Right renal pelvis (tissue), 4 donors: ENCODE measurements around the gene DNAH17. TPM values are rescaled to one million over a fixed set of nuclear protein-coding genes. Genes with fewer than 3 reads are reported as not detected.

Experiments used
- DNase-seq, 4 donors: peaks; one replicate each; pipeline ENCODE4 v3.0.0-alpha.2; 2013; ENCODE audit warnings: low read depth in 4 of 4, low spot score in 3 of 4, missing footprints in 1 of 4
- polyA plus RNA-seq, 4 donors: library from polyadenylated mRNA; unstranded; fragments of 120-200 nt; gene quantifications; one replicate each; pipeline ENCODE4 v1.2.1, GENCODE V29; 2013; ENCODE audit not compliant: insufficient read length in 4 of 4

Gene DNAH17
- polyA plus RNA-seq, 4 donors: 1.8 to 2.3 (median 1.9) TPM

GRCh38 chr17:78608122-78608803 lies 31.1 kb upstream of the DNAH17 start:
- no peak for DNase-seq

- no peak for DNase-seq
Measured at GRCh38 chr17:78607038-78607437, 29.8 kb upstream of the DNAH17 start.

GRCh38 chr17:78605886-78606285 lies 28.7 kb upstream of the DNAH17 start:
- no peak for DNase-seq

GRCh38 chr17:78605429-78605828 lies 28.2 kb upstream of the DNAH17 start:
- DNase-seq: no peak

GRCh38 chr17:78602246-78602645 lies 25.1 kb upstream of the DNAH17 start:
- DNase-seq: no peak

- no peak for DNase-seq
Measured at GRCh38 chr17:78601577-78602190, 24.5 kb upstream of the DNAH17 start.

GRCh38 chr17:78600181-78600721 lies 23.1 kb upstream of the DNAH17 start:
- DNase-seq: no peak

GRCh38 chr17:78599419-78599818 lies 22.2 kb upstream of the DNAH17 start:
- DNase-seq: no peak

GRCh38 chr17:78598013-78598471 lies 20.8 kb upstream of the DNAH17 start:
- DNase-seq: no peak

- DNase-seq: no peak
Measured at GRCh38 chr17:78596871-78597764, 19.9 kb upstream of the DNAH17 start.

GRCh38 chr17:78595135-78595810 lies 18.1 kb upstream of the DNAH17 start:
- DNase-seq: no peak

- DNase-seq: no peak
Measured at GRCh38 chr17:78592991-78593329, 15.8 kb upstream of the DNAH17 start.

- no peak for DNase-seq
Measured at GRCh38 chr17:78591263-78591671, 14.1 kb upstream of the DNAH17 start.

- DNase-seq: no peak
Measured at GRCh38 chr17:78589885-78590284, 12.7 kb upstream of the DNAH17 start.

GRCh38 chr17:78589031-78589675 lies 12.0 kb upstream of the DNAH17 start:
- DNase-seq: no peak

GRCh38 chr17:78588258-78589030 lies 11.2 kb upstream of the DNAH17 start:
- no peak for DNase-seq

- DNase-seq: no peak
Measured at GRCh38 chr17:78585006-78585630, 7.9 kb upstream of the DNAH17 start.

- DNase-seq: no peak
Measured at GRCh38 chr17:78583091-78583490, 5.9 kb upstream of the DNAH17 start.

GRCh38 chr17:78581304-78581703 lies 4.1 kb upstream of the DNAH17 start:
- DNase-seq: no peak
